CD4-positive, alpha-beta T cell treated with Interleukin-1 beta for 1 hour (primary cell): ENCODE results near the gene MBD6.
"Not testable (repeated sequence)": the region's sequence is repeated elsewhere in the genome, so short reads cannot be mapped to it uniquely, and the experiment has no call there.

Experiments used
- DNase-seq, 2 donors: peaks; one replicate each; pipeline ENCODE4 v3.0.0-alpha.2; 2020 to 2022

The MBD6 gene

GRCh38 chr12:57488402-57489156 lies 34.0 kb upstream of the MBD6 start:
- no peak for DNase-seq

GRCh38 chr12:57489157-57489641 lies 33.4 kb upstream of the MBD6 start:
- DNase-seq = no peak

- DNase-seq = no peak
Measured at GRCh38 chr12:57490126-57490525, 32.5 kb upstream of the MBD6 start.

GRCh38 chr12:57491393-57492280 lies 31.0 kb upstream of the MBD6 start:
- DNase-seq = no peak

- DNase-seq = not testable (repeated sequence)
Measured at GRCh38 chr12:57495051-57495701, 27.4 kb upstream of the MBD6 start.

- DNase-seq = no peak
Measured at GRCh38 chr12:57496822-57497221, 25.8 kb upstream of the MBD6 start.

- DNase-seq = no peak
Measured at GRCh38 chr12:57497223-57498131, 25.1 kb upstream of the MBD6 start.

GRCh38 chr12:57498132-57498502 lies 24.5 kb upstream of the MBD6 start:
- DNase-seq = no peak

GRCh38 chr12:57498571-57498970 lies 24.1 kb upstream of the MBD6 start:
- DNase-seq = no peak

GRCh38 chr12:57500213-57500612 lies 22.4 kb upstream of the MBD6 start:
- no peak for DNase-seq

GRCh38 chr12:57502311-57502969 lies 20.2 kb upstream of the MBD6 start:
- DNase-seq = not testable (repeated sequence)

- not testable (repeated sequence) for DNase-seq
Measured at GRCh38 chr12:57506541-57506940, 16.1 kb upstream of the MBD6 start.

- not testable (repeated sequence) for DNase-seq
Measured at GRCh38 chr12:57507796-57508195, 14.8 kb upstream of the MBD6 start.

GRCh38 chr12:57511161-57511560 lies 11.5 kb upstream of the MBD6 start:
- DNase-seq = no peak

- no peak for DNase-seq
Measured at GRCh38 chr12:57511588-57512325, 10.9 kb upstream of the MBD6 start.

- no peak for DNase-seq
Measured at GRCh38 chr12:57512665-57513064, 10.0 kb upstream of the MBD6 start.

GRCh38 chr12:57513266-57513665 lies 9.4 kb upstream of the MBD6 start:
- no peak for DNase-seq

GRCh38 chr12:57513677-57514076 lies 8.9 kb upstream of the MBD6 start:
- DNase-seq = not testable (repeated sequence)

GRCh38 chr12:57514246-57514645 lies 8.4 kb upstream of the MBD6 start:
- not testable (repeated sequence) for DNase-seq

- no peak for DNase-seq
Measured at GRCh38 chr12:57514720-57515407, 7.8 kb upstream of the MBD6 start.
